ENCODE results near the gene KRT9. TPM values are rescaled to one million over a fixed set of nuclear protein-coding genes. Genes with fewer than 3 reads are reported as not detected.

KRT9 gene
- total RNA-seq, 1 donor from 2014 or later = not detected

DNA sequence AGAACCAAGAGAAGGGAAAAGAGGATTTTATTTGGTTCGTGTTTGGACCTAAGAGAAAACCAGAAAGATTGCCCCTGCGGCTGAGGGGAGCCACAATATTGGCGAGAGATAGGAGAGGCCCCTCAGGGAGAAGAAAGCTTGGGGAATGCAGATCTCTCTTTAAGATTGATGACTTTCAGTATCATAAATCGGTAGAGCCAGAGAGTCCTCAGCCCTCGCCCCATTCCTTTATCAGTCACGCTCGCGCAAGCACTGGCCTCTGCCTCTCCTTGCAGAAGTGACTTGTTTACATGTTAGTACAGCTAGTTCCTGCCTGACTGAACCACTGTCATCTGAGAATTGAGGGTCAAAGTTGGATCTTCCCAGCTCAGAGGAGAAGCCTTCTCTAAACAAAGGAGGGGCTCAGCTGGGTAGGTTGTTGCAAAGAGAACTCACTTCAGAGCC lies 22.2 kb downstream of the KRT9 start:
- no peak overlapping the region for H3K4me3 ChIP-seq
- no peaks in the 10 kb centered on the region for H3K27me3 ChIP-seq
- H3K4me1 ChIP-seq = peaks cover 11 to 15% of the 10 kb centered on the region in 2 donors
- H3K9me3 ChIP-seq = no peaks in the 10 kb centered on the region
- TF ChIP-seq, protein P1, sequence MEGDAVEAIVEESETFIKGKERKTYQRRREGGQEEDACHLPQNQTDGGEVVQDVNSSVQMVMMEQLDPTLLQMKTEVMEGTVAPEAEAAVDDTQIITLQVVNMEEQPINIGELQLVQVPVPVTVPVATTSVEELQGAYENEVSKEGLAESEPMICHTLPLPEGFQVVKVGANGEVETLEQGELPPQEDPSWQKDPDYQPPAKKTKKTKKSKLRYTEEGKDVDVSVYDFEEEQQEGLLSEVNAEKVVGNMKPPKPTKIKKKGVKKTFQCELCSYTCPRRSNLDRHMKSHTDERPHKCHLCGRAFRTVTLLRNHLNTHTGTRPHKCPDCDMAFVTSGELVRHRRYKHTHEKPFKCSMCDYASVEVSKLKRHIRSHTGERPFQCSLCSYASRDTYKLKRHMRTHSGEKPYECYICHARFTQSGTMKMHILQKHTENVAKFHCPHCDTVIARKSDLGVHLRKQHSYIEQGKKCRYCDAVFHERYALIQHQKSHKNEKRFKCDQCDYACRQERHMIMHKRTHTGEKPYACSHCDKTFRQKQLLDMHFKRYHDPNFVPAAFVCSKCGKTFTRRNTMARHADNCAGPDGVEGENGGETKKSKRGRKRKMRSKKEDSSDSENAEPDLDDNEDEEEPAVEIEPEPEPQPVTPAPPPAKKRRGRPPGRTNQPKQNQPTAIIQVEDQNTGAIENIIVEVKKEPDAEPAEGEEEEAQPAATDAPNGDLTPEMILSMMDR (IDR thresholded peaks at IDR 0.05) = no peak
- intact Hi-C loops (cut with DNase I) = loop anchor here (1.0 to 5.0 kb wide), 3 partner anchors 99 to 747 kb away; no protein-coding TSS in a partner anchor
- H3K36me3 ChIP-seq = no peaks in the 10 kb centered on the region
- DNase-seq (ENCODE audit: low spot score in 2 of 2) = no peak
- H3K27ac ChIP-seq = no peak overlapping the region

DNA sequence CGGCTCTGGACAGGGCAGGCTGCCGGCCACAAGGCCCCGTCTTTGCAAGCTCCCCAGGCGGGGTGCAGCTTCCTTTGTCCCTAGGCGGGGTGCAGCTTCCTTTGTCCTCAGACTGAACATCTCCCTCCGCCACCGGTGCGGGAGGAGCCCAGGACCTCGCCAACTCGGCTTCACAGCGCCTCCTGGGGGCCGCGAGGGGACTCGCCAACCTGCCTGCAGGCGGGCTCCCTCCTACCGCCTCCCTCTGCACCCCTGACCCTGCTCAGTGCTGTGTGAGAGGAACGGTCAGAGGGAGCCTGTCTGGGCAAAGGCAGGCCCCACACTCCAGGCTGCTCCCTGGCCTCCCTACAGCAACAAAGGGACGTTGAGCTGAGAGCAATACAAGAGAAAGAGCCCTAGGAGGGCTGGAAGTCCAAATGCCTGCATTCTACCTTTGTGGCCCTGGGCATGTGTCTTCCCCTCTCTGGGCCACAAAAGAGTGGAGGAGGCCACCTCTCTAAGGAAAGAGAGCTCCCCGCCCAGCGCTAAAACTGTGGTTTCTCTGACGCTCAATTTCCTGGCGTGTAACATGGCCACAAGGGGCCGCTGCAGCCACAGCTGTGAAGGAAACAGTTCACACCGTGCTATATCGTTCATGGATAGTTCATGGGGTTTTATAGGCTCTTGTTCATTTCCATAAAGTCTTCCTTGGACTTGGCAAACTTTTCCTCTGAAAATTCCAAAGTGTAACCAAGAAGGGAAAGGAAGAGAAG lies 22.8 kb downstream of the KRT9 start:
- Histone ChIP-seq H3K27me3 (no peaks in the 10 kb centered on the region), H3K36me3 (no peaks in the 10 kb centered on the region), H3K4me1 (peaks cover 11 to 15% of the 10 kb centered on the region in 2 donors), H3K27ac (peak overlapping the region; percentile 65 to 81), H3K9me3 (no peaks in the 10 kb centered on the region), H3K4me3 (peak overlapping the region; percentile 24 to 50)
- intact Hi-C loops (cut with DNase I) = loop anchor here (1.0 to 5.0 kb wide), 3 partner anchors 99 to 747 kb away; no protein-coding TSS in a partner anchor
- TF ChIP-seq, protein P1 (IDR thresholded peaks at IDR 0.05) = peak; percentile 76 to 81 (median 80)
- DNase-seq (ENCODE audit: low spot score in 2 of 2) = peak; percentile 27 to 91

DNA sequence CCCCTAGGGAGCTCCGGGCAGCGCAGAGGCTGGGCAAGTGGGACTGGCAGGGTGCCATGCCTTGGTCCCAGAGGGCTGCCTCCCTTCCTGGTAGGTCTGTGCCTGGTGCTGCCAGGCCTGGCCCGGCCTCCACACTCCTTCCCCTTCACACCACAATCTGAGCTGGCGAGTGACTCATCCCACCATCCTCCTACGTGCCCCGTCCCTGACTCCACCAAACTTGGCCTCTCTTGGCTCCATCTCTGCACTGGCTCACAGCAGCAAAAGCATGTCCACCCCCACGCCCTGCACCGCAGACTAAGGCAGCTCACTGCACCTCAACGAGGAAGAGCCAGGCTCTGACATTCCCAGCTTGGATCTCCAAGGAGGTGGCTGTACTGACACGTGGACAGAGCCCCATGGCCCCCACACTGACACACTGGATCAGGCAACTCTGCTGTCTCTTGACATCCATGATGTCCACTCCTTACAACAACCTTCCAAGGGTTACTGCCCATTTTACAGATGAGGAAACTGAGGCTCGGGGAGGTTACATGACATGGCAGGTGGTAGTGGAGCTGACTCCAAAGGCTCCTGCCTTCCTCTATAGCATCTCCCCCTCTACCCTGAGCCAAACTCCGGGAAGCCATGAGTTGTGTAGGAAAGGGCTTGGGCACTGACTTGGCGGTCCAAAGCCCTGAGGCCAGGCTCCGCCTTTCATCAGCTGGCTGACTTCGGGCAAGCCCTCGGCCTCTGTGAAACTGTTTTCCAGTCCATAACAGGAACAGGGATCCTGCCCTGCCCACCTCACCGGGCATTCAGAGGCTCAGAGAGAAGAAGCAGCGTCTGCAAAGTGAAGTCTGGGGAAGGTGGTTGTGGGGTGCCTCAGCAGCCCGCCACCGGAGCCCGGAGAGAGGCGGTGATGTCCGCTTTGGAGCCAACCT lies 23.7 kb downstream of the KRT9 start:
- Histone ChIP-seq H3K27me3 (no peaks in the 10 kb centered on the region), H3K4me1 (peaks cover 11 to 15% of the 10 kb centered on the region in 2 donors), H3K36me3 (no peaks in the 10 kb centered on the region), H3K27ac (peak overlapping the region; percentile 65 to 81), H3K4me3 (peak overlapping the region; percentile 24 to 50), H3K9me3 (no peaks in the 10 kb centered on the region)
- DNase-seq (ENCODE audit: low spot score in 2 of 2) = peak; percentile 68 to 92
- TF ChIP-seq, protein P1 (IDR thresholded peaks at IDR 0.05) = no peak
- intact Hi-C loops (cut with DNase I) = loop anchor here (1.0 to 5.0 kb wide), 2 partner anchors 639 to 746 kb away; no protein-coding TSS in a partner anchor

DNA sequence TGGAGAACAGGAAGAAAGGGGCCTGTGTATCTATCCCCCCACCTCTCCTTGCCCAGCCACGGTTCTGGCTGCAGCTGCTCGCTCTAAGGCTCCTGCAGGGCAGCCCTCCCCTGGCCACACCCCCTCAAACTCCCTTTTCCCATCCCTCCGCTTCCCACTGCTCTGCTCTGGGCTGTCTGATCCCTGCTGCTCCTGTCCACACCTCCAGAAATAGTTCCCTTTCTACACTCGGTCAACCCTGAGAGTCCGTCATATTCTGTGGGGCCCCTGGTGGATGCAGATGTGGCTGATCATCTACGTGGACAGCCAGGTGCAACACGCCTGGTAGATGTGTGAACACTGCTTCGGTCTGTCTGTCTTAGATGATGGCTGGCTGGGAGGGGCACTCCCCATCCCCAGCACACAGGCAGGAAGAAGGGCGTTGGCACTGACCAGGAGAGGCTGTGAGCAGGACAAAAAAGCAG lies 24.4 kb downstream of the KRT9 start:
- Histone ChIP-seq H3K36me3 (no peaks in the 10 kb centered on the region), H3K4me3 (no peak overlapping the region), H3K4me1 (peaks cover 11 to 15% of the 10 kb centered on the region in 2 donors), H3K27ac (peak overlapping the region; percentile 65 to 81), H3K27me3 (no peaks in the 10 kb centered on the region), H3K9me3 (no peaks in the 10 kb centered on the region)
- intact Hi-C loops (cut with DNase I) = loop anchor here (1.0 to 5.0 kb wide), 2 partner anchors 638 to 745 kb away; no protein-coding TSS in a partner anchor
- TF ChIP-seq, protein P1 (IDR thresholded peaks at IDR 0.05) = no peak
- DNase-seq (ENCODE audit: low spot score in 2 of 2) = no peak

DNA sequence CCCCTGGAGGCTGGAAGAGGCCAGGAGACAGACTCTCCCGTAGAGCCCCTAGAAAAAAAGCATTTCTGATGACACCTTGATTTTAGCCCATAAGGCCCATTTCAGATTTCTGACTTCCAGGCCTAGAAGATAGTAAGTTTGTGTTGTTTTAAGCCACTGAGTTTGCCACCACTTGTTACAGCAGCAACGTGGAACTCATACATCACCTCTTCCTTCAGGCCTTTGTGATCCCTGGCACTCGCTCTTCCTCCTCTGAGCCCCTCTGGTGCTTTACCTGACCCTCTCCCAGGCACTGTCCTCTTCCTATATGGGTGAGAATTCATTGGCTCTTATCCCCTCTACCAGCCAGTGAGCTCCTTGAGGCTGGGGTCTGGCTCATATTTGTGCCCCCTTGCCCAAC lies 25.0 kb downstream of the KRT9 start:
- DNase-seq (ENCODE audit: low spot score in 2 of 2) = no peak
- TF ChIP-seq, protein P1 (IDR thresholded peaks at IDR 0.05) = no peak
- H3K9me3 ChIP-seq = no peaks in the 10 kb centered on the region
- H3K27ac ChIP-seq = peak overlapping the region; percentile 65 to 81
- no peak overlapping the region for H3K4me3 ChIP-seq
- no peaks in the 10 kb centered on the region for H3K36me3 ChIP-seq
- intact Hi-C loops (cut with DNase I) = loop anchor here (1.0 to 5.0 kb wide), 2 partner anchors 638 to 745 kb away; no protein-coding TSS in a partner anchor
- no peaks in the 10 kb centered on the region for H3K27me3 ChIP-seq
- peaks cover 11 to 15% of the 10 kb centered on the region in 2 donors for H3K4me1 ChIP-seq

Measured in ascending aorta (tissue), 2 donors.